Measurements from ENCODE around the gene AKAP6.

The AKAP6 gene

DNA sequence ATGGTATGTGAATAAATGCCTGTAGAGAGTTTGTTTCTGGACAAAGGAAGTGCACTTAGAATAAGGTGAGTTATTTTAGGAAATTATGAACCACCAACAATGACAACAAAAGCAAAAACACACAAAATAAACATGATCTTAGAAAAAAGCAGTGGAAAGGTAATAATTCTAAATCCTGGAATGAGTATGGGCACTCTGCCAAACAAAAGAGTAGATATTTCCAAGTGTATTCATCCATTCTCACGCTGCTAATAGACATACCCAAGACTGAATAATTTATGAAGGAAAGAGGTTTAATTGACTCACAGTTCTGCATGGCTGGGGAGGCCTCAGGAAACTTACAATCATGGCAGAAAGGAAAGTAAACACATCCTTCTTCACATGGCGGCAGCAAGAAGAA, 340.3 kb downstream of the AKAP6 start:
- DNase-seq (ENCODE audit: low spot score): no peak

DNA sequence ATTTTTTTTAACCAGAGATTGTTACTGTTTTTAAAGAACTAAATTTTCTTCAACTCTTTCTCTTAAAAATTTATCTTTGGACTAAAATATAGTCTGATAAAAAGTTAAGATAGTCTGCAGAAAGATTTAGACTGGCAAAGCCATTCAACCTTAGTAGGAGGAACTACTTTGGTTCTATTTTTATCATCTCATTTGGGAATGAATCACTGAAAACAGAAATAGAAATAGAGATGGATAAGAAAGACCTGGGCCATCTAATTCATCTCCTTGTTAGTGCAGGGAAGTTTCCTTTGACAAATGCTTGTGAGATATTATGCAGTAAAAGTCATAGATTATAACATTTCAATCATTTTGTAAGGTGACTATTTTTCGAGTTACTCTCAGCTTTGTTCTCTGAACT, 346.3 kb downstream of the AKAP6 start:
- no peak for DNase-seq (ENCODE audit: low spot score)

DNA sequence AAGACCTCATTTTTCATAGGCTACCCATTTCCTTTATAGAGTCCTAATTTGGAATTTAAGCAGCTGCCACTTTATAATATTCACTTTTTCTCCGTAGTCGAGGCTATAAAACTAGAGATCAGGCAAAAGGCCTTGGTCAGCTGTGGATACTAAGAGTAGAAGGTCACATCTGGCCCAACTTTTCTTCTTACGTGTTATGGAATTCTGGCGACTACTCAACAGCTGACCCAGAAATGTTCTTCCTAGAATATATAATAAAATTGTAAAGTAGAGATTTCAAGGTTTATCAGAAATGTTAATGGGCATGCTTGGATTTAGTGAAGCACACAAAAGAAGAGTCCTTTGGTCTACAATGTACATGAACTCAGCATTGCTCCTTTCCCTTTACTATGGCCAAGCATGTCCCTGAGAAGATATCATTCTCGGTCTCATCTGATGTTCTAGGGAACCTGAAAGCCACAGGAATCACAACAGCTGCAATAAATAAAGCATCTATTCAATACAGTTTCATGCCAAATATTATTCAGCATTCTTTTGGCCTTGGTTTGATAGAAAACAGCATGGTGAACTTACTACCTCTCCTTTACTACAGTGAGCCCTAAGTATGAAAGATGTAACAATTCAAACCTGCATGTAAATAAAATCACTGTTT, 348.2 kb downstream of the AKAP6 start:
- no peak for DNase-seq (ENCODE audit: low spot score)

DNA sequence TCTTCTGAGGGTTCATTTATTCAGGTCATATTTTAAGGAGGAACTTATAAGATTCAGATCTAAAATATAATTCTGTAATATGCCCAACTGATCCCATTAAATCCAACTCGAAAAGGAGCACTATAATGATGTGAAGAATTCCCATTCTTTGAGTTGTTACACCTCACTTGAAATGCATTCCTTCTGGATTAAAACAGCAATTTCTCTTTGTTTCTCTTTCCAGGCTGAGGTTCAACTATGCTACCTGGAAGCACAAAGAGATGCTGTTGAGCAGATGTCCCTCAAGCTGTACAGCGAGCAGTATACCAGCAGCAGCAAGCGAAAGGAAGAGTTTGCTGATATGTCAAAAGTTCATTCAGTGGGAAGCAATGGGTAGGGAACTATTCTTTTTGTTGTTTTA, 349.0 kb downstream of the AKAP6 start:
- DNase-seq (ENCODE audit: low spot score): no peak

DNA sequence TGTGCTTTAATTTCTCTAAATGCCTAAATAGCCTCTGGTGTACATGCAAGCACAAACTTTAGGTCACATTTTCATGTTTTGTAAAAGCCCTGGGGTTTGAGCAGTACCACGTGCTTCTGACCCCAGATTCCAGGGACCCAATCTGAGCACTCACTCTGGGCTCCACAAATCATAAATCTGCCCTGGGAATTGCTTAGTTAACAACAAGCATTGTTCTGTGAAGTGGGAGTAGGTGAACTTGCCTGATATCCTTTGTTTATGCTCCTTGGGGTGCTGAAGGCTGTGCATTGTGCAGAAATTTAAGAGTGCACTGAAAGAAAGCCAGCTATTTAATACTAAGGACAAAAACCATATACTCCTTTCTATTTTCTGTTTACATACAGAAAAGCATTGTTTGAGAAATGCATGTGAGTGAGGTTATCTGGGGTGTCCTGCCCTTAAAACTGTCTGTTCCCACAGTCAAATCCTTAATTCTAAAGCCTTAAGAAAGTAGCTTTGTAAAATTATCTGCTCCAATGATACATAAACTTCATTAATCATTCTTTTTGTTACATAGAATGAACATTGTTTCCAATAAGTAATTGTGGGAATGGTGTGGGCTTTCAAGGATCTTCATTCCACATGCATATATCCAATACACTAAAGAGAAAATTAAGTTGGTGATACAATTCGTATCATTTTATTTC, 351.0 kb downstream of the AKAP6 start:
- peak; percentile 30 for DNase-seq (ENCODE audit: low spot score)

DNA sequence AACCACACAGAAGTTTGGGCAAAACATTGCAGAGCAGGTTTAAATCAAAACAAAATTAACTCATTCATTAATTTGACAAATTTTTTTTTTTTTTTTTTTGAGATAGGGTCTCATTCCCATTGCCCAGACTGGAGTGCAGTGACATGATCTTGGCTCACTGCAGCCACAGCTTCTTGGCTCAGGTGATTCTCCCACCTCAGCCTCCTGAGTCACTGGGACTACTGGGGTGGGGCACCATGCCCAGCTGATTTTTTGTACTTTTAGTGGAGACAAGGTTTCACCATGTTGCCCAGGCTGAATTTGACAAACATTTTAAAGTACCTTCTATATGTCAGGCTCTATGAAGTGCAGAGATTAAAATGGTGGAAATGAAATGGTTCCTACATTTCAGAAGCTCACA, 352.5 kb downstream of the AKAP6 start:
- no peak for DNase-seq (ENCODE audit: low spot score)

DNA sequence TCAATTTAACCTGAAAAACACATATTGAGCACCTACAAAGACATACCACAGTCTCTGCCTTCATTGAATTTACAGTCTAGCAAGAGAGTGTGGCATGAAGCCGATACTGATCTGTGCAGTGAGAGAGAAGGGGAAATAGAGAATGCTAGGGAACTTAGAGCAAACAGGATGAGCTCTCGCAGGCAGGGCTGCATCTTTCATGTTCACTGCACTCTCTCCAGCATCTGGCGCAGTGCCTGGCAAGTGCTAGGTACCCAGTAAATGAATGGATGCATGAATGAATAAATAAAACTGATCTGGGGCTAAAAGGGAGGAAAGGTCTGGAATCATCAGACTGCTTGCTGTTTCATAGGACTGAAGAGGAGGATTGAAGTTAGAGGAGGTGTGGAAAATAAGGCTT, 353.1 kb downstream of the AKAP6 start:
- DNase-seq (ENCODE audit: low spot score): peak; percentile 34

DNA sequence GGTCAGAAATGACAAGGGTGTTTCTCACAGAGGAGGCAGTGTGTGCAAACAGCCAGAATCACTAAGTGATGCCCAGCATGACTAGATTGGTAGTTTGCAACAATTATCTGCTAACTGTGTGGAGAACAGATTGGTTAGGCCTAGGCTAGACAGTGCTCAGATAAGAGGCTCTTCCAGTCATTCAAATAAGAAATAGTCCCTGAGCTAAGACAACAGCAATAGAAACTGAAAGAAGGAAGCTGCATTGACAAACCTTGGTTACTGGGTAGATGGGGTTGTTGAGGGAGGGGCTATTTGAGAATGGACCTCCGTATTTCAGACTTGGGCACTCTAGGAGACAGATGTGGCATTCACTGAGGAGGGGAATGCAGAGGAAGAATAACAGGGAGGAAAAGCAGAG, 354.6 kb downstream of the AKAP6 start:
- DNase-seq (ENCODE audit: low spot score): no peak

DNA sequence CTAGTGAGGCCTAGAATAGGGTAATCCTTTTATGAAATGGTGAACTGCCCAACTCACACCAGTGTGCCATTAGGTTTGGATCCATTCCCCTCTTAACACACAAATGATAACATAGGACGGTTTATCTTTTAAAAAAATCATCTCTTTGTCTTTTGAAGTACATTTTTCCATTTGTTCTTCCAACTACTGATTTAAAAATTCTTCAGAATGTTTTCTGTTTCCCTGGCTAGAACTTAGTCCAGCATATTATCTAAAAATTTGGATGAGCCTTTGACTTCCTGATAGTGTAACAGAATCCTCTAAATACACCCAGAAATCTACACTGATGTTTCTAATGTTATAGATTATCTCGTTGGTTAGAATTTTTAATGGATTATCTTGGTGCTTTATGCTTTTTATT, 359.8 kb downstream of the AKAP6 start:
- DNase-seq (ENCODE audit: low spot score): no peak

DNA sequence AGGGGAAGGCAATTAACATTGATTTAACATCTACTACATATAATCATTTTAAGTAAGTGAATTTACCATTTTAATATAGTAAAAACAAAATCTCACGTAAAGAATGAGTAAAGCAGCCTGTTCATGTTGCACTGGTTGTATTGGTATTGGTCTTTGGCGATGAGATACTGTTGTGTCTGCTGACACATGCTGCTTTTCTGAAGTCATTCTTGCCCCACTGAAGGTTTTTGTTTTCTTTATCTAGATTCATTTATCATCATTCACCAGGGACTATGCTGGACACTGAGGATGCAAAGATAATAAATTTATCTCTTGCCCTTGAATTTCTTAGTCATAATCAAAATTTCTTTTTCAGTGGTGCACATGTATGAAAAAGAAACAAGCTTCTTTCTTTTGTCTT, 363.3 kb downstream of the AKAP6 start:
- DNase-seq (ENCODE audit: low spot score): no peak

DNA sequence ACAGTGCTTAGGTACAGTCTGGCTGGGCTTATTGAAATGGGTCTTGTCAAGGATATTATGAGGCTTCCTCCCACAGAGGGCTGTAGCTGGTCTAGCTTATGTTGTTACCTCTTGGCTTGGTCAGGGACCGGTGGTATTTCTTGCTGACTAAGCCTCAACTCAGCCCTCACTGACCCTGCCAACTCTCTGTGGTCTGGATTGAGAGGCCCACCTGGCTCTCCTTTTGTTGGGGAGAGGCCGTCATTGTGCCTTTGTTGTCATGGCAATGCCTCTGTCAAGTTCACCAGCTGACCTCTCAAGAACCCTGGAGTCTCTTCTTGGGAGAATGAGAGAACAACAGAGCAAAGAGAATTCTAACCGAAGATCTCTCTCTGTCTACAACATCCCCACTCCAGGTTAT, 364.0 kb downstream of the AKAP6 start:
- no peak for DNase-seq (ENCODE audit: low spot score)

DNA sequence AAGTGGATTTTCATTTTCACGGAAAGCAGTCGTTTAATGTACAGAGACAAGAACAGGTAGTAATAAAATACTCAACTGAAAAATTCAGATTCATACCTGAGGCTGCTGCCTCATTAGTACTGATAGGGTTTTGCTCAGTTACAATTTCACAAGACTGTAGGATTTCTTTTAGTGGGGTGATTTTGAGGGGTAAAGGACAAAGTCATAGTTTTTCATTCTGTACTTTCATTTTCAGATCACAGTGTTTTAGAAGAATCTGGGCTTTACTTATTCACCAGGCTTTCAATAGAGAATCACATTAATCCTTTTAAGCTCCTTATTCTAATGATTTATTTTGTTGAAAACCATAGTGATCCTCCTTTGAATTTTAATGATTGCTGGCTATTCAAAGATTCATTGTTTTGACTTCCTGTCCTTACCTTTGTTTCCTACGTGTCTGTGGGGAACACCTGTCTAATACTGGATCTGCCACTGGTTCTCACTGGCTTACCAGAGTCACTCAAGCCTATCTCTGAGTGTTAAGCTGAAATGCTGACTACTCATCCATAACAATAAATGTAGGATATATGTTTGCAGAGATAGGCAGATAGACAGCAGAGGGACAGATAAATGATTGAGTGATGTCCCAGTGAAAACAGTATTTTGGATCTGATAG, 365.8 kb downstream of the AKAP6 start:
- no peak for DNase-seq (ENCODE audit: low spot score)

DNA sequence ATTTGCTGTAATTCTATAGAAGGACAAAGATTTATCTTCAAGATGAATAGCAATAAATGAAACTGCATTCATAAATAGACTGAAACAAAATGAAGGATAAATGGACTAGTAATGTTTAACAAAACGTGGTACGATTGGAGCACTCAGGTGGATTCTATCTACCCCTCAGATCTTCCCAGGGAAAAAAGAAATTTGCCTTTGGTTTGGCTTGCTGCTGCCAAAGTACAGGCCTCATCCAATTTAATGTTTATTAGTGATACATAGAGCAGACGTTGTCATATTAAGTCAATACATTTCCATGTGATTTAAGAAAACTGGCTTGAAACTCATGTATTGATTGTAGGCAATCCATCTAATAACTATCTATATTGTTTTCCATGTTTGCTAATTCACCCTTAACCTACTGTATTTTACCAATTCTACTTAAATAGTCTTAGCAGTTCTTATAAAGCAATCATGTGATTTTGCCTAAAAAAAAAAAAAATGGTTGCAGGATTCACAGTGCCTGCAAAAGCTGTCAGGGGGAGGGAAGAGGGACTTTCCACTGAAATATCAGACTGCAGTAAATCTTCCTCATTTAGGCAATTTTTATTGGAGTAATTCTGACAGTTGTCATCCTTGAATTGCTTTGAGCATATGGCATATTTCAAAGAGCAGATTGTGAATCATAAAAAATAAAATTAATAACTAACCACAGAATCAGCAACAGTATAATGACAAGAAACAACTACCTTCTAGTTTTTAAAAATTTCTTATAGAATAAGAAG, 367.4 kb downstream of the AKAP6 start:
- DNase-seq (ENCODE audit: low spot score): no peak

DNA sequence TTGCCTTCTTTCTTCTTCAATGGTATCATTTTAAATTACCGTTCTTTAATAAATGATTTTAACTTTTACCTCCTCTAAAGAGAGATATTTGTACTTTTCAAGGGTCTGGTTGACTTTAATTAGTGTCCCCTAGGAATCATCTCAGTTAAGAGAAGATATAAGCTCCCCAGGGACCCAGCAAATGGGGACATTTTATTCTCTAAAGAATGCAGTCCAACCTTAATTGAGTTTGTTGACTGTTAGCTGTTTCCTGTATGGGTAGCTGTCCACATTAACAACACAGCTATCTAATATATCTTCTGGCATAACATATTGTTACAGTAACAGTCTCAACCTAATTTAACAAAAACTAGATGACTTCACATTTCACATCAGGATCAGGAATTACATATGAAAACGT, 368.0 kb downstream of the AKAP6 start:
- DNase-seq (ENCODE audit: low spot score): no peak

DNA sequence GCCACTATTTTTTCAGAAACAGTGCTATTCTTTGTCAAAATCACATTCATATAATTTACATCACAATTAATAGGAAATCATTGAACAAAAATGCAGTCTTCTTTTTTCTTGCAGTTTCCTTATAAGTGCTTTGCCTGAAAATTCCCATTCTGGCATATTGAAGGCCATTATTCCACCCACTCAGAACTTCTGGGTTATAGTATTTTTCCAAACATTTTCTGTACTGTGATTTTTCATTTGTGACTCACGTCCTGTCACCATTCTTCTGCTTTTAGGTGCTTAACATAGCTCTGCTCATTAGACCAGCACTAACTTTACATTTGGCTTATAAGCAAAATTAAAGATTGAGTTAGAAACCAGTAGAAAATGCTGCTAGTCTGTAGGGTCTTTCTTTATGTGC, 368.6 kb downstream of the AKAP6 start:
- DNase-seq (ENCODE audit: low spot score): no peak

DNA sequence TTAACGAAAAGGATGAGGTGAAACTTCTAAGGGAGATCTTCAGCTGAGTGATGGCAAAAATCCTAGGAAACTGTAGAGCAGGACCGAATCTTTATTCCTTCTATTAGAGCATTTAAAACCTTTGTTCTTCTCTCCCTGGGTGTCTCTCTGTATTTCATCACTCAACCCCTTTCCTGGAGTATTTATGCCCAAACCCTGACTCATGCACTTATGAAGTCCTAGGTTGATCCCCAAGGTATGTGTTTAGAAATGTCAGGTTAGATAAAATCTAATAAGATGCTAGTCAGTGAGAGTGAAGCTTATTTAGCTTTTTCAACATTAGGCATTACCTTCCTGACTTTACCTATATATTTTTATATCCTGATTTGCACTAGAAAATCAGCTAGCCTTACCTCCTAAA, 369.7 kb downstream of the AKAP6 start:
- no peak for DNase-seq (ENCODE audit: low spot score)

DNA sequence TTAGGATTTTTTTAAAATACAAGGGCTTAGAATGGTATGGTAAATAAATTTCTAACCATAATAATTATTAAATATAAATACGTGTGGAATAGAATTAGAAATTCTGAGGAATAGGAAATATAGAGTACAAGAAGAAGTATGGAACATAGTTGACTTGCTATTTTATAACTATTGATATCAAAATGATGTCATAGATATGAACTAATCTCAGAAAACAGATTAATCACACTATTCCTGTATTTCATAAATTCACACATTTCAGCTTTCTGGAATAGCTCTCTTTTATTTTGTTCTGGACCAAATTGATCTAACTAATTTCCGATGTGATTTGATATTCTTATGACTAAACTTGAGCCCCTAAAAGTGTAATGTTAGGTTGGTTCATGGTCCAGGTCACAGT, 372.4 kb downstream of the AKAP6 start:
- DNase-seq (ENCODE audit: low spot score): no peak

DNA sequence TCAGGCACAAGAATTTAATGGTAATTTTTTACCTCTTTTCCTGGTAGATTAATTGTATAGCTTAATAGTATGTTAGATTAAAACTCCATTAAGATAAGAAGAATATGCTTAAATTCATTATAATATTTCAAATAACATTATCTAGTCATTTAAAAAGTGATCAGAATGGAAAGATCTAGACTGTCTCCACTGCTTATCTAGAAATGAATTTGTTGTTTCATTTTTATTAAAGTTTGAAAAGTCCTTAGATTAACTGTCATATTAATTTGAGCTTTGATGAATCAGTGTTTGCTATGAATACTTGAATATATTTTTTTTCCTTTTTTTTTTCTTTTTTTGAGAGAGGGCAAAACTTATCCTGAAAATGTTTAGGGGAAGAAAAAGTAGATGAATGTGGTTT, 373.0 kb downstream of the AKAP6 start:
- DNase-seq (ENCODE audit: low spot score): no peak

DNA sequence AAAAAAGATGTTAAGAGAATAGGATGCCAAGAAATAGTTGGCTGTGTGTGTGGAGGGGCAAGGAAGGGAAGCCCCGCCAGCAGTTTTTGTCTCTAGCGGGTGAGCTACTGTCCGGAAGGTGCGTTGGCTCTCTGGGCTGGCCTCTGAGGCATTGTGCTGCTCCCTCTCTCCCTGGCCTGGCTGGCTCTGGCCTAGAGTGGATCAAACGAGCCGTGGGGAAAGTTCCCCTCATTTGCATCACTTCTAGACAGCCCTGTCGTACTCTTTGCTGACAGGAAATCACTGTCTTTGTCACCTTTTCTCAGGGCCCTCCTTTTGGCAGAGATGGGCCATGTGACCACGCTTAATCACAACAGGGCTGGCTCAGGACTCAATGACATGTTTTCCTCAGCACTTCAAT, 373.5 kb downstream of the AKAP6 start:
- peak; percentile 79 for DNase-seq (ENCODE audit: low spot score)

DNA sequence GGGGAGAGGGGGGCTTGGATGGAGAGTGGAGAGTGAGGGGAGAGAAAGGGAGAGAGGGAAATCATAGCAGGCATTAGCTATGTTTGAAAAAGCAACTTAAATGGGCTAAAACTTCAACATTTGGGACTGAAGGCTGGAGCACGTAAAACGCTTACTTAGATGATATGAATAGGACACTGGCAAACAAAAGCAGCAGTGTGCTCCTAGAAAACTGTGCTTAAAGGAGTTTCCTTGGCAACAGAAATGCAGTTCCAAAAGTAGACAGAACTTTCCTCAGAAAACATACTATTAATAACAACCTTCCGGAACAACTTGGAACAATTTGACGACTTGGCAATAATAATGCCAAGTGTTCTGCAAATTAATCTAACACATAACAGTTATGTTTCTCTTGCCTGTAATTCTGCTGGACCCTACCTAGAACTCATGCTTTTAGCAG, 374.1 kb downstream of the AKAP6 start:
- DNase-seq (ENCODE audit: low spot score): peak; percentile 87

DNA sequence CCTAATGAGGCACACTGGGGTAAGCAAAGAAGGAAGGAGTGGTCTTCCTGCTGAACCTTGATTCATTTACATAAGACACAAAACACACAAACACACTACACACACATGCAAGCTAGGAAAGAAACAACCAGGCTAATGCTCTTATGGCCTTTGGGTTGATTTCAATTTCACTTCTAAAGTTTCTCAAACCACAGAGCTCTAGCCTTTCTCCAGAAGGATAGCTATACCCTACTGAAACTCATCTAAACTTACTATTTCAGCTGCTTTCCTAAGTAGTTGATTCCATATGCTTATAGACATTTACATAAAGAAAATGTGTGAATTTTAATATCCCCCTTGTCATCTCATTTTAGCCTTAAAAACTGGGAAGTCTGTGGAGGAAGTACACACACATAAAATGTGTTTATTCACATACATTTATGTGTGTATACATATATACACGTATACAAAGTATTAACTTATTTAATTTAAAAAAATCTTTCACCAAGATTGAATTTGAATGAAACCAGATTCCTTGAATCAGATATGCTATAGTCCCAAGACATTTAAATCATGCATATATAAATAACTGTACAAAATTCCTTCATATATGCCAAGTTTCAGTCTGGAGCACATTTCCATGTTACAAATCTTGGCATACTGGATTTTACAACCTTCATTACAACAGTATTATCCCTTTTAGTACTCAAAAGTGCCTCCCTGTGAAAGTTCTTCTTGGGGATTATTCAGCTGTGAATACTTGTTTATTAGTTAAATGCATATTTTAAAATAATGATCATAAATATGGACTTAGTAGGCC, 377.8 kb downstream of the AKAP6 start:
- DNase-seq (ENCODE audit: low spot score): no peak

All from pons (tissue), 1 donor.